ENCODE measurements around the gene FAM24A.
"Not testable (repeated sequence)": the region's sequence is repeated elsewhere in the genome, so short reads cannot be mapped to it uniquely, and the experiment has no call there.

FAM24A gene, protein sequence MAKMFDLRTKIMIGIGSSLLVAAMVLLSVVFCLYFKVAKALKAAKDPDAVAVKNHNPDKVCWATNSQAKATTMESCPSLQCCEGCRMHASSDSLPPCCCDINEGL

DNA sequence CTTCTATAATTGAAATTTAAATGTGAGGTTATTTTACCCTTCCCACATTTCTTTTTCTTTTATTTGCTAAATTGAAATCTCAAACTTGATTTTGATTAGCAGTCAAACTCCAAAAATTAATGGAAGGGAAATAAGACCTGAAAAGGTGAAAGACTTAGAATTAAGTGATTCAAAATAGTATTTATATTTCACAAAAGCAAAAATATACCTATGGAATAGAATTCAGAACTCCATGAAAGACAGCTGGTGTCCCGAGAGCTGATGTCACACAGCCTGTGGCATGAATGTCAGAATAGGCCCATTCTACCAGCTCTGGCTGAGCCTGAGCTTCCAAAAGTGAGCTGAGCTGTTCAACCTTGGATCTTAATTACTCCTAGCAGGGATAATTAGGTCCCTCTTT lies at the start of gene FAM24A:
Gene FAM24A (plus strand): TSS at position 301 of the 400 bp plus-strand sequence. CDS start 1,025 bp downstream, outside the sequence.
- DNase-seq: no peak

DNA sequence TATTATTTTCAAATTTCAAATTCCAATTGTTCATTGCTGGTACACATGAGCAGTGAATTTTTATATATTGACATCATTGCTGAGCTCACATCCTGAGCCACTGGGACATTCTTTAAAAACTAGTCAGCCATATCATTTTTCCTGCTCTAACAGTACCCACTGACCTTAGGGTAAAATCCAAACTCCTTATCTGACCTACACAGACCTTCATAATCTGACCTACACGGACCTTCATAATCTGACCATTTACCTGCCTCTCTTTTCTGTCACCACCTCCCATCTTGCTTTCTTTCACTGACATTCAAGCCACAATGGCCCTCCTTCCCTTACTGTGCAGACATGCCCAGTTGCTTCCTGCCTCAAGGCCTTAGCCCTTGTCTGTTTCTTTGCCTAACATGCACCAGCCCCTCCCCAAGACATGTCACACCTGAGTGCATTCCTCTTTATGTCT lies 48.7 kb upstream of the FAM24A start:
- DNase-seq: no peak

DNA sequence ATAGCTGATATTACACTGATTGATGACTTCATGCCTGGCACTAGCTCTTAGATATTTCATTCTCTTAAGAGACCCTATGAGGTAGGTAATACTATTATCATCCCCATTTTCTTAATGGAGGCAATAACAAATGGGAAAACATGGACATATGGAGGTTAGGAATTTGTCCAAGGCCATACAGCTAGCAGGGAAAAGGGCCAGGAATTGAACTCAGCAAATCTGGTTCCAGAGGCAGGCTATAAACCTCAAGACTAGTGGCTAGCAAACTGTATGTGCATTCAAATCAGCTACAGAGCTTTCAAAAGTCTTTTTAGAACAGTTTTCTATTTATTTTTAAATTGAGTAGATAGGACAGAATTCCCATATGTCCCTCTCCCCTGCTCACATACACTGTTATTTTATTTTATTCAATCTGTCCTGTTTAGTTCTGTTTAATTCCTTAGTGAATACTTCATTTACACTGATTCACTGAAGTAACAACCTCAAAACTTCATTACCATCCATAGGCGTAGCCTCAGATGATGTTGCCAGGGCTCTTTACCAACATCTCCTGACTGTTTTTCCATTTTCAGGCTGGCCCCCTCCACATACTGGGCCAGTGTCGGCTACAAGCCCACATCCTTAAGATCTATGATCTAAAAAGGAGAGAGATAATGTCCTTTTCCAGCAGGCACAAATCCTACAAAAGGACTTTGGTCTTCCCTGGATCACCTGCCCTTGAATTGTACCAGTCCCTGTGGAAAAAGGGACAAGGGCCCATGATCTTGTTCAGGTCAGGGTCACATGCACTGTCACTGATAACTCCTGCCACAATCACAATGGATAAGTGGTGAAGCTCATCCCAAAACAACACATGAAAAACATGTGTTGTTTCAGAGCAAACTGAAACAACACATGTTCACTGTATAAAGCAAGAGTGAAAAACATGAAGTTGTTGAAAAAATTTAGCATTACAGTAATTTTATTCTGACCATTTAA lies 46.9 kb upstream of the FAM24A start:
- DNase-seq: no peak

GRCh38 chr10:122864194-122864592 lies 46.2 kb upstream of the FAM24A start:
- no peak for DNase-seq

DNA sequence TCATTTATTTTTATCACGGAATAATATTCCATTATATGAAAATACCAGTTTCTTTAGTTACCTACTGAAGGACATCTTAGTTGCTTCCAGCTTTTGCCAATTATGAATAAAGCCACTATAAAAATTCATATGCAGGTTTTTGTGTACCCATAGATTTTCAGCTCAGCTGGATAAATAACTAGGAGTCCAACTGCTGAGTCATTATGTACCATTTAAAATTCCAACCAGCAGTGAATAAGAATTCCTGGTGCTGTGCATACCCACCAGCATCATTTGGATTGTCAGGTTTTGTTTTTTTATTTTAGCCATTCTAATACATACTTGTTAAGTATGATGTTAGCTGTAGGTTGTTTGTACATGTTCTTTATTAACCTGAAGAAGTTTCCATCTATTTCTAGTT lies 45.5 kb upstream of the FAM24A start:
- no peak for DNase-seq

- DNase-seq: not testable (repeated sequence)
Observed at GRCh38 chr10:122866757-122867482, 43.5 kb upstream of the FAM24A start.

DNA sequence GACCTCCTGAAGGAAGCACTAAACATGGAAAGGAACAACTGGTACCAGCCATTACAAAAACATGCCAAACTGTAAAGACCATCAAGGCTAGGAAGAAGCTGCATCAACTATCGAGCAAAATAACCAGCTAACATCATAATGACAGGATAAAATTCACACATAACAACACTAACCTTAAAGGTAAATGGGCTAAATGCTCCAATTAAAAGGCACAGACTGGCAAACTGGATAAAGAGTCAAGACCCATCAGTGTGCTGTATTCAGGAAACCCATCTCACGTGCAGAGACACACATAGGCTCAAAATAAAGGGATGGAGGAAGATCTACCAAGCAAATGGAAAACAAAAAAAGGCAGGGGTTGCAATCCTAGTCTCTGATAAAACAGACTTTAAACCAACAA lies 41.6 kb upstream of the FAM24A start:
- not testable (repeated sequence) for DNase-seq

DNA sequence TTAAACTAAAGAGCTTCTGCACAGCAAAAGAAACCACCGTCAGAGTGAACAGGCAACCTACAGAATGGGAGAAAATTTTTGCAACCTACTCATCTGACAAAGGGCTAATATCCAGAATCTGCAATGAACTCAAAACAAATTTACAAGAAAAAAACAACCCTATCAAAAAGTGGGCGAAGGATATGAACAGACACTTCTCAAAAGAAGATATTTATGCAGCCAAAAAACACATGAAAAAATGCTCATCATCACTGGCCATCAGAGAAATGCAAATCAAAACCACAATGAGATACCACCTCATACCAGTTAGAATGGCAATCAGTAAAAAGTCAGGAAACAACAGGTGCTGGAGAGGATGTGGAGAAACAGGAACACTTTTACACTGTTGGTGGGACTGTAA lies 38.5 kb upstream of the FAM24A start:
- DNase-seq: not testable (repeated sequence)

DNA sequence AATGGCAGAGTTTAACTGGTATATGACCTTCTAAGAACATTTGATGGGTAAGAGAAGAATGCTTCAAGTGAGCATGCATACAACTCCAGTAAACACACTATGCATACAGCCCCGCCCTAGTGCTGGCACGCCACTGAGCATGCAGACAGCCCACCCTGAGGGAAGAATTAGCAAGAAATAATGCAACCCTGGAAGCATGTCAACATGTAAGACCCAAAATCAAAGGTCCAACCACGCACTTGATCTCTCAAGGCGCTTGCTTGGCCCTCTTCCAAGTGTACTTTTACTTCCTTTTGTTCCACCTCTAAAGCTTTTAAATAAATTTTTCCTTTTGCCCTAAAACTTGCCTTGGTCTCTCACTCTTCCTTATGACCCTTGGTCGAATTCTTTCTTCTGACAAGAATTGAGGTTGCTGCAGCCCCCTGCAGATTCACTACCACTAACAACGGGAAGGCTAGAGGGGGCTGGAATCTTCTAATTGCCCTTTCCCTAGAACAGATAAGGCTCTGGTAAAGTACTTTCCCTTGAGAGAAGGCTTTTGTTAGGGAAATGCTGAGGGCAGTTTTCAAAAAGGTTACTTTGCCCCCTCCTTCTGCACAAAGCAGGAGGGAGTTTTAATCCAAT lies 34.5 kb upstream of the FAM24A start:
- DNase-seq: no peak

DNA sequence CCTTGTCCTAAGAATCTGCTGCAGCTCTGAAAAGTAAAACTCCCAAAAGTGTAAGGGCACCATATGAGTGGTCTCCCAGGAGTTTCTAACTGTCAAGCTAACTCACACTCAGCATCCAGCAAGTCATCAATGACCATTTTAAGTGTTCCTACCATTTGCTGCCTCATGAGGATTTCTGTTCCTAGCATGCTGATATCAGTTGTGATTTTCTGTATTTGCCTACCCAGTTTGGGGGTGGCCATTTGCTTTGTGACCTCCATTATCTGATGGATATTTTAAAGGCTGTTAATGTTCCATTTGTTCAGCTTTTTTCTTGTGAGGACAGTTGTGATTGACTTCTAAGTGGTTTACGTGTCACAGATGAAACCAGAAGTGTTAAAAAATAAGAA lies 33.9 kb upstream of the FAM24A start:
- no peak for DNase-seq

DNA sequence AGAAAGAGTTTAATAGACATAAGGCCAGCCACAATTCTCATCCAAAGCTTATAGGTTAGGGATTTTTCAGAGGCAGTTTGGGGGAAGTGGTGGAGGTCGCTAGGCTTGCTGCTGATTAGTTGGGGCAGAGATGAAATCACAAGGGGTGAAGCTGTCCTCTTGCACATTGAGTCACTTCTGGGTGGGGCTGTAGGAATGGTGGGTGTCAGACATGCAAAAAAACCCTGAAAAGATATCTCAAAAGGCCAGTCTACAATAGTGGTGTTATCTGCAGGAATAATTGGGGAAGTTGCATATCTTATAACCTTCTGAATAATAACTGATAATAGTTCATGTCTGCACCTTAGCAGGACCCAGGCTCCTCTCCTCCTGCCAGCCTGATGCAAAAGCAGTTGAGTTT lies 33.1 kb upstream of the FAM24A start:
- DNase-seq: no peak

GRCh38 chr10:122878799-122879338 lies 31.5 kb upstream of the FAM24A start:
- no peak for DNase-seq

- peak; percentile 88 for DNase-seq
Observed at GRCh38 chr10:122879339-122880273, 30.8 kb upstream of the FAM24A start, which contains the start of gene FAM24B. Gene FAM24B (minus strand): TSS chr10:122879581. CDS start chr10:122850515, 29,066 bp downstream.

- no peak for DNase-seq
Observed at GRCh38 chr10:122882766-122883165, 27.6 kb upstream of the FAM24A start.

- no peak for DNase-seq
Observed at GRCh38 chr10:122884166-122884565, 26.2 kb upstream of the FAM24A start.

DNA sequence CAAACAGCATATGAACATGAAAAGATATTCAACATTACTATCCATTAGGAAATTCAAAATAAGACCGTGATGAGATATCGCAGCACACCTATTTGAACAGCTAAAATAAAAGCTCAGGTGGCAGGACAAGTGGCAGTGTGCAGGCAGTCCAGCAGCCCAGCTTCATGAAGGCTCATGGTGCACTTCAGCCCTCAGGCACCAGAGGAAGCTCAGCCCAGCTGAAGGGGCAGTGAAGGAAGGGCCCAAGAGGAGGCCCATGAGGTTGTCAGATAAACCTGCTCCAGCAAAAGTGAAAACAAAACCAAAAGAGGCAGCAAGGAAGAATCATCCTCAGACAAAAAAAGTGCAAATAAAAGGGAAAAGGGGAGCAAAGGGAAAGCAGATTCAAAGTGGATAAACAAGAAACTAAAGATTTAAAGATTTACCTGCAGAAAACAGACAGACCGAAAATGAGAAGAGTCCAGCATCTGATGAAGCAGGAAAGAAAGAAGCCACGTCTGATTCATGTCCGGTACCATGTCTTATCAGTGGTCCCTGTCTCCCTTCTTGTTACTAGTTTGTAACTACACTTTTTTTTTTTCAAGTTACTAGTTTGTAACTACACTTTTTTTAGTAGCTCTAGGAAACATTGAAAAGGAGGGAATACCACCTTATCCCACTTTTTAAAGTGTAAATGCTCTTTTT lies 16.0 kb upstream of the FAM24A start:
- DNase-seq: no peak

DNA sequence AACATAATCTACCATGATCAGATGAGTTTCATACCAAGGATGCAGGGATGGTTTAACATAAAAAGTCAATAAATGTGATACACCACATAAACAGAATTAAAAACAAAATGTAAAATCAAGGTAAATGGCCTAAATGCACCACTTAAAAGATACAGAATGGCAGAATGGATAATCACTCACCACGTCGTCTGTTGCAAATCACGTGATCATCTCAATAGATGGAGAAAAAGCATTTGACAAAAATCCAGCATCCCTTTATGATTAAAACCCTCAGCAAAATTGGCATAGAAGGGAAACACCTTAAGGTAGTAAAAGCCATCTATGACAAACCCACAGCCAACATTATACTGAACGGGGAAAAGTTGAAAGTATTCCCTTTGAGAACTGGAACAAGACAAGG lies 6.5 kb upstream of the FAM24A start:
- DNase-seq: not testable (repeated sequence)

DNA sequence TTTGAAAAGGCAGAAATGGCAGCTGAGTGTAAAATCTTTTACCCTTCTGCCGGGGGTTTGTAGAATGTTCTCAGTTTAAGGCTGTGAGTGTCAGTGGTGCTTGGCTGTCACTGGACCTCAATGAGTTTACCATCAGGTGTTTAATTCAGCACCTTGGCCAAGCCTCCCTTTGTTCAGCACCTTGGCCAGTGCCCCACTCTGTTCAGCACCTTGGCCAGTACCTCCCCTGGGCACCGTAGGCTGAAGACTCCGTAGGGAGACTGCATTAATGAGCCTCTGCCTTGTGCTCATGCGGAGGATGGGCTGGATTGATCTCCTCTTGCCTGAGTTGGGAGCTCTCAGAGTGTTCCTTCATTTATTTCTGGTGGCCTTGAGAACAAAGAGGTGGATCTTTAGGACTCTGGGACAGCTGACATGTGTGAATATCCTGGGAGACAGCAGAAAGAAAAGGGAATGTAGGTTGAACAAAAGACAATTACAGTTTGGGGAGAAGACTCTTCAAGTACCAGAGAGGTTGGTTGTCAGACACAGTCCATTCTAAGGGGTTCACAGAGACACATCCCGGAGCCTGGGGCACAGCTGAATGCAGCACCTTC lies 1.6 kb downstream of the FAM24A start:
- peak; percentile 65 for DNase-seq

- DNase-seq: no peak
Observed at GRCh38 chr10:122915700-122916099, 5.3 kb downstream of the FAM24A start.

DNA sequence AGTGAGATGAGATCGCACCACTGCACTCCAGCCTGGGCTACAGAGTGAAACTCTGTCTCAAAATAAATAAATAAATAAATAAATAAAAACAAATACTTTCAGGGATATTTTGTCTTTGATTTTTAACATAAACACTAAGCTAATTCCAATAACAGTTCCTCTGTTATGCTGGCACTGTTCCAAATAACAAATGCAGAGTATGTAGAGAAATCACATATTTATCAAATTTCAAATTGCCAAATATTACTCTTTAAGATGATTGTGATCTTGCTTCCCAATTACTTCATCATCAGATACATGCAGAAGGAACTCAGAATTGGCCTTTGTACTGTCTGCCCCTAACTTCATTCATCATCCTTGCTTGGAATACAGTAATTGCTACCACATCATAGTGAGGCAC lies 19.7 kb downstream of the FAM24A start:
- no peak for DNase-seq
